ENCODE data around the gene BDH1.
"Not testable (repeated sequence)": the region's sequence is repeated elsewhere in the genome, so short reads cannot be mapped to it uniquely, and the experiment has no call there.

The BDH1 gene

GRCh38 chr3:197577366-197578074 is 21.8 kb upstream of the BDH1 start:
- no peak for DNase-seq (ENCODE audit: low spot score)

GRCh38 chr3:197576838-197577237 is 21.1 kb upstream of the BDH1 start:
- DNase-seq (ENCODE audit: low spot score) = no peak

- DNase-seq (ENCODE audit: low spot score) = no peak
Observed at GRCh38 chr3:197575362-197575761, 19.6 kb upstream of the BDH1 start.

- not testable (repeated sequence) for DNase-seq (ENCODE audit: low spot score)
Observed at GRCh38 chr3:197574396-197574991, 18.7 kb upstream of the BDH1 start.

GRCh38 chr3:197573048-197573767 is 17.4 kb upstream of the BDH1 start:
- no peak for DNase-seq (ENCODE audit: low spot score)

- DNase-seq (ENCODE audit: low spot score) = not testable (repeated sequence)
Observed at GRCh38 chr3:197571880-197572172, 16.1 kb upstream of the BDH1 start.

GRCh38 chr3:197571074-197571879 is 15.5 kb upstream of the BDH1 start:
- DNase-seq (ENCODE audit: low spot score) = not testable (repeated sequence)

GRCh38 chr3:197569433-197569832 is 13.7 kb upstream of the BDH1 start:
- DNase-seq (ENCODE audit: low spot score) = not testable (repeated sequence)

GRCh38 chr3:197567904-197568681 is 12.3 kb upstream of the BDH1 start:
- no peak for DNase-seq (ENCODE audit: low spot score)

GRCh38 chr3:197566155-197566554 is 10.4 kb upstream of the BDH1 start:
- DNase-seq (ENCODE audit: low spot score) = not testable (repeated sequence)

- DNase-seq (ENCODE audit: low spot score) = no peak
Observed at GRCh38 chr3:197564097-197564843, 8.5 kb upstream of the BDH1 start.

- DNase-seq (ENCODE audit: low spot score) = no peak
Observed at GRCh38 chr3:197562398-197563251, 6.9 kb upstream of the BDH1 start.

GRCh38 chr3:197561926-197562325 is 6.2 kb upstream of the BDH1 start:
- DNase-seq (ENCODE audit: low spot score) = no peak

- no peak for DNase-seq (ENCODE audit: low spot score)
Observed at GRCh38 chr3:197559651-197560050, 3.9 kb upstream of the BDH1 start.

GRCh38 chr3:197554562-197555280 is 1.0 kb downstream of the BDH1 start:
- no peak for DNase-seq (ENCODE audit: low spot score)

GRCh38 chr3:197554196-197554561 is 1.6 kb downstream of the BDH1 start:
- DNase-seq (ENCODE audit: low spot score) = no peak

GRCh38 chr3:197552198-197552597 is 3.6 kb downstream of the BDH1 start:
- no peak for DNase-seq (ENCODE audit: low spot score)

- DNase-seq (ENCODE audit: low spot score) = no peak
Observed at GRCh38 chr3:197550489-197550888, 5.3 kb downstream of the BDH1 start.

- no peak for DNase-seq (ENCODE audit: low spot score)
Observed at GRCh38 chr3:197549261-197549885, 6.4 kb downstream of the BDH1 start.

Measured in HuH-7.5 (cell line).